ENCODE measurements around the gene SULF2.

SULF2 gene

DNA sequence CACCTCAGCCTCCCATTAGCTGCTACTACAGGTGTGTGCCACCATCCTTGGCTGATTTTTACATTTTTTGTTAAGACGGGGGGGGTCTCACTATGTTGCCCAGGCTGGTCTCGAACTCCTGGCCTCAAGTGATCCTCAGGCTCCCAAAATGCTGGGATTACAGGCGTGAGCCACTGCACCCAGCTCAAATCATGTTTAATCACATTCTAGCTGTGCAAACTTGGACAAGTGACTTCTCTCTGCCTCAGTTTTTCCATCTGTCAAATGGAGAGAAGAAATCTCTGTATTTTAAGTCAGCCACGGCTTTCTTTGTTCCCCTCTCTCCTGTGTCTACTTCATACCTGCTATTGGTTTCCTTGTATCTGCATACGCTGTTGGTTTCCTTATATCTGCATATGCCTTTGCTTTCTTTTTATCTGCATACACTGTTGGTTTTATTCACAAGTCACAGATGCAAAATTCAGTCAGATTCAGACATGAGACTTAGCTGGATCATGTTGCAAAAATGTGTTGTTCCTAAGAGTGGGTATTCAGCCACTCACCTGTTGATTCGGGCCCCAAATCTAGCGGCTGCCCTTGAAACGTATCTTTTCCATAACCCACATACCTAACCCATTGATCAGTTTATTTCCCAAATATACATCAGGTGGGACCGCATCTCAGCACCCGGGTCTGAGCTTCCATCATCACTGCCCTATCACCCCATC is 30.2 kb downstream of the SULF2 start:
- TF ChIP-seq CTCF (conservative IDR thresholded peaks at IDR 0.05) (no peak), ZFX (IDR thresholded peaks at IDR 0.05) (no peak)
- no peak overlapping the region for H3K27ac ChIP-seq

GRCh38 chr20:47754388-47754715 is 30.9 kb downstream of the SULF2 start:
- H3K27ac ChIP-seq, result no peak overlapping the region
- no peak for TF ChIP-seq CTCF (conservative IDR thresholded peaks at IDR 0.05)
- no peak for TF ChIP-seq ZFX (IDR thresholded peaks at IDR 0.05)

GRCh38 chr20:47753576-47754387 is 31.5 kb downstream of the SULF2 start:
- H3K27ac ChIP-seq, result no peak overlapping the region
- no peak for TF ChIP-seq CTCF (conservative IDR thresholded peaks at IDR 0.05)
- no peak for TF ChIP-seq ZFX (IDR thresholded peaks at IDR 0.05)

GRCh38 chr20:47751449-47751848 is 33.8 kb downstream of the SULF2 start:
- TF ChIP-seq CTCF (conservative IDR thresholded peaks at IDR 0.05), result no peak
- no peak for TF ChIP-seq ZFX (IDR thresholded peaks at IDR 0.05)
- no peak overlapping the region for H3K27ac ChIP-seq

- no peak for TF ChIP-seq ZFX (IDR thresholded peaks at IDR 0.05)
- no peak for TF ChIP-seq CTCF (conservative IDR thresholded peaks at IDR 0.05)
- no peak overlapping the region for H3K27ac ChIP-seq
Measured at GRCh38 chr20:47749339-47749738, 35.9 kb downstream of the SULF2 start.

DNA sequence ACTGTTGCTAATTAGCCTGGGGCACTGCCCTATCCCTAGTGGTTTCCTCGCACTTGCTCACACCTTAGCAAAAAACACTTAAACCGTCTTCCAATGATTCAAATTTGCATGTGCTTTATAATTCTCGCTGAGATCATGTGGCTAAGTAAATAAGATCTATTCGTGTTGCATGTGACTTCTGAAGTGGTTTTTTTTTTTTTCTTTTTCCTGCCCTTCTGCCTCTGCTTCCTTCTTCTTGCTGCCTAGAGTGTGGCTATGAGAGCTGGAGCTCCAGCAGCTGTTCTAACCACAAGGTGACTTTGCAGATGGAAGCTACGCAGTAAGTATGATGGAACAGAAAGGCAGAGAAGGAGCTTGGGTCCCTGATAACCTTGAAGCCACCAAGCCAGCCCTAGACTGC is 36.5 kb downstream of the SULF2 start:
- H3K27ac ChIP-seq, result no peak overlapping the region
- no peak for TF ChIP-seq CTCF (conservative IDR thresholded peaks at IDR 0.05)
- TF ChIP-seq ZFX (IDR thresholded peaks at IDR 0.05), result no peak

DNA sequence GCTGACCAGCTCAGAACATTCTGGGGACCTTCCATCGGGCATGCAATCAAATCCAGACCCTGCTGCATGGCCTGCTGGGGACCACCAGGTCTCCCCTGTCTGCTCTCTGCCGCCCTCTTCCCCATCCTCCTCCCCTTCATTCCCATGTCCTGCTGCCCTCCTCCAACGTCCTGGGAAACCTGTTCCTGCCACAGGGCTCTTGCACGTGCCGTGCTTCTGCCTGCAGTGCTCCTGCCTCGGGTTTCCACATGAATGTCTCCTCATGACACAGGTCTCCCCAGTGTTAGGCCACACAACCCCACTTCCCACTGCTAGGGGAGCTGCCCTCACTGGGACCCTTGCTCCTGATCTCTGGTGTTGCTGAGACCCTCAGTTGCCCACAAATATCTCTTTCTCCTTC is 37.2 kb downstream of the SULF2 start:
- no peak overlapping the region for H3K27ac ChIP-seq
- TF ChIP-seq ZFX (IDR thresholded peaks at IDR 0.05) (no peak), CTCF (conservative IDR thresholded peaks at IDR 0.05) (no peak)
